Measurements from ENCODE around the gene SLC35A4. TPM values are rescaled to one million over a fixed set of nuclear protein-coding genes. Genes with fewer than 3 reads are reported as not detected.
A peak's percentile ranks its signal among the peaks of the same experiment; 100 is the strongest.

Gene SLC35A4
- total and polyA plus RNA-seq, 12 donors: 33.9 to 105 (median 78.7) TPM

GRCh38 chr5:140603734-140604133 is 39.1 kb downstream of the SLC35A4 start:
- Histone ChIP-seq H3K36me3 (no peaks in the 10 kb centered on the region), H3K9me3 (no peaks in the 10 kb centered on the region), H3K4me1 (peaks cover 0 to 32% (median 0%) of the 10 kb centered on the region in 9 donors), H3K4me3 (no peak overlapping the region), H3K27ac (peak overlapping the region in 2 of 10 donors; percentile 20 to 89), H3K27me3 (no peaks in the 10 kb centered on the region)
- DNase-seq: no peak
- intact Hi-C loops (cut with DNase I): no loop called here
- 95 to 97% methylated on average over 2 of the region's 2 CpGs for WGBS, 2 donors
- no peak for ATAC-seq
- no peak for TF ChIP-seq CTCF (IDR thresholded peaks at IDR 0.05)

GRCh38 chr5:140605879-140606278 is 41.3 kb downstream of the SLC35A4 start:
- DNase-seq (no peak), ATAC-seq (no peak)
- H3K36me3 ChIP-seq: no peaks in the 10 kb centered on the region
- peaks cover 0 to 54% (median 0%) of the 10 kb centered on the region in 9 donors for H3K4me1 ChIP-seq
- no peak overlapping the region for H3K4me3 ChIP-seq
- peak overlapping the region in 1 of 10 donors; percentile 83 for H3K27ac ChIP-seq
- intact Hi-C loops (cut with DNase I): no loop called here
- H3K9me3 ChIP-seq: peaks cover 0 to 4% (median 0%) of the 10 kb centered on the region in 11 donors
- 77 to 82% methylated on average over 3 of the region's 3 CpGs for WGBS, 2 donors
- H3K27me3 ChIP-seq: no peaks in the 10 kb centered on the region
- TF ChIP-seq CTCF (IDR thresholded peaks at IDR 0.05): no peak

GRCh38 chr5:140607031-140607430 is 42.4 kb downstream of the SLC35A4 start:
- peak overlapping the region in 1 of 10 donors; percentile 83 for H3K27ac ChIP-seq
- no peak for TF ChIP-seq CTCF (IDR thresholded peaks at IDR 0.05)
- intact Hi-C loops (cut with DNase I): no loop called here
- 81% methylated on average over 2 of the region's 2 CpGs for WGBS, 2 donors
- peaks cover 0 to 6% (median 0%) of the 10 kb centered on the region in 11 donors for H3K9me3 ChIP-seq
- H3K4me3 ChIP-seq: no peak overlapping the region
- H3K27me3 ChIP-seq: no peaks in the 10 kb centered on the region
- no peak for DNase-seq
- ATAC-seq: no peak
- H3K36me3 ChIP-seq: no peaks in the 10 kb centered on the region
- H3K4me1 ChIP-seq: peaks cover 0 to 63% (median 5%) of the 10 kb centered on the region in 9 donors

- intact Hi-C loops (cut with DNase I): no loop called here
- Histone ChIP-seq H3K4me3 (no peak overlapping the region), H3K36me3 (no peaks in the 10 kb centered on the region), H3K9me3 (peaks cover 0 to 6% (median 0%) of the 10 kb centered on the region in 11 donors), H3K4me1 (peaks cover 0 to 63% (median 5%) of the 10 kb centered on the region in 9 donors), H3K27ac (peak overlapping the region in 7 of 10 donors; percentile 12 to 83 (median 24)), H3K27me3 (no peaks in the 10 kb centered on the region)
- no peak for TF ChIP-seq CTCF (IDR thresholded peaks at IDR 0.05)
- ATAC-seq (no peak), DNase-seq (no peak)
Observed at GRCh38 chr5:140608722-140609121, 44.1 kb downstream of the SLC35A4 start.
